Sigmoid colon (tissue), 4 donors: ENCODE data around the gene SPEF2.

Experiments
- EP300 ChIP-seq, 4 donors: sonication (generic); formaldehyde crosslinking; IDR thresholded peaks; one replicate each; pipeline ENCODE4 v1.6.1; 2017; ENCODE audit warnings: antibody characterized with exemption in 4 of 4
- TF ChIP-seq, protein P1 (sequence below), 4 experiments: fragments of 450-650 bp in 3 of 4; fragments of 200-600 bp in 1 of 4; IDR thresholded peaks; one replicate each; pipeline ENCODE4 v1.5.1; 2016 to 2019; ENCODE audit warnings: antibody characterized with exemption in 4 of 4, mild to moderate bottlenecking in 3 of 4, moderate library complexity in 2 of 4

GRCh38 chr5:35849860-35850259 is 232.2 kb downstream of the SPEF2 start:
- TF ChIP-seq, protein P1, sequence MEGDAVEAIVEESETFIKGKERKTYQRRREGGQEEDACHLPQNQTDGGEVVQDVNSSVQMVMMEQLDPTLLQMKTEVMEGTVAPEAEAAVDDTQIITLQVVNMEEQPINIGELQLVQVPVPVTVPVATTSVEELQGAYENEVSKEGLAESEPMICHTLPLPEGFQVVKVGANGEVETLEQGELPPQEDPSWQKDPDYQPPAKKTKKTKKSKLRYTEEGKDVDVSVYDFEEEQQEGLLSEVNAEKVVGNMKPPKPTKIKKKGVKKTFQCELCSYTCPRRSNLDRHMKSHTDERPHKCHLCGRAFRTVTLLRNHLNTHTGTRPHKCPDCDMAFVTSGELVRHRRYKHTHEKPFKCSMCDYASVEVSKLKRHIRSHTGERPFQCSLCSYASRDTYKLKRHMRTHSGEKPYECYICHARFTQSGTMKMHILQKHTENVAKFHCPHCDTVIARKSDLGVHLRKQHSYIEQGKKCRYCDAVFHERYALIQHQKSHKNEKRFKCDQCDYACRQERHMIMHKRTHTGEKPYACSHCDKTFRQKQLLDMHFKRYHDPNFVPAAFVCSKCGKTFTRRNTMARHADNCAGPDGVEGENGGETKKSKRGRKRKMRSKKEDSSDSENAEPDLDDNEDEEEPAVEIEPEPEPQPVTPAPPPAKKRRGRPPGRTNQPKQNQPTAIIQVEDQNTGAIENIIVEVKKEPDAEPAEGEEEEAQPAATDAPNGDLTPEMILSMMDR (IDR thresholded peaks at IDR 0.05): no peak
- TF ChIP-seq EP300 (IDR thresholded peaks at IDR 0.05): no peak
